GM12878 (cell line): Measurements from ENCODE around the gene SLC7A10. TPM values are rescaled to one million over a fixed set of nuclear protein-coding genes. Genes with fewer than 3 reads are reported as not detected.

Source experiments
- ATAC-seq: fragments of 200-7000 bp; cut with Tn5 transposase; 3 replicates; pipeline ENCODE4 v1.9.1; 2020; ENCODE audit warnings: mild to moderate bottlenecking, moderate library complexity
- BruUV-seq: library from RNA; stranded (reverse); fragments of 400-500 nt; replicated peaks from 2 replicates; lab custom pipeline; 2021; lab: Mats Ljungman, UMichigan
- CTCF ChIA-PET: fragments of 300-600 bp; sonication (Branson Sonifier 250); formaldehyde crosslinking; extraction: SDS; loops from one replicate; lab custom pipeline; 2021; ENCODE audit warnings: inconsistent platforms; lab: Yijun Ruan, JAX
- POLR2A ChIA-PET: fragments of 350-600 bp; formaldehyde crosslinking; extraction: SDS; loops from one replicate; lab custom pipeline; 2021; ENCODE audit warnings: inconsistent platforms; lab: Charles Lee
- RAD21 ChIA-PET: fragments of 300-600 bp; sonication (Branson Sonifier 250); formaldehyde crosslinking; loops from one replicate; lab custom pipeline; 2023; ENCODE audit warnings: antibody characterized with exemption; ENCODE audit not compliant: unreplicated experiment; lab: Charles Lee
- SMC1A ChIA-PET: fragments of 300-600 bp; sonication (Branson Sonifier 250); formaldehyde crosslinking; loops from one replicate; lab custom pipeline; 2023; ENCODE audit not compliant: unreplicated experiment, uncharacterized antibody; lab: Charles Lee
- DNase-seq: peaks from one replicate; pipeline ENCODE4 v3.0.0-alpha.2; 2011; ENCODE audit warnings: low read depth, low spot score
- FAIRE-seq: peaks from 3 replicates; lab custom pipeline; 2011; peaks lifted over from hg19 to GRCh38; lab: Jason Lieb, UNC
- H2AFZ ChIP-seq: 2 replicates; pipeline ENCODE4 v1.6.0; 2011; ENCODE audit warnings: low read depth, low read length, control low read depth; ENCODE audit not compliant: control insufficient read depth
- H3K27ac ChIP-seq: 2 replicates; pipeline ENCODE4 v1.5.1; 2011; ENCODE audit warnings: control low read depth; ENCODE audit not compliant: control insufficient read depth, insufficient read depth
- H3K27me3 ChIP-seq, 2 experiments: replicated peaks in 1 of 2; 2 replicates each; pipeline versions ENCODE4 v1.6.0 to v1.6.1; 2011; ENCODE audit warnings: low read length in 1 of 2; ENCODE audit not compliant: control insufficient read depth in 2 of 2, insufficient read depth in 2 of 2
- H3K36me3 ChIP-seq, 2 experiments: 2 replicates each; pipeline ENCODE4 v1.5.1; 2011; ENCODE audit warnings: low read length in 1 of 2; ENCODE audit not compliant: control insufficient read depth in 2 of 2, insufficient read depth in 2 of 2
- H3K4me1 ChIP-seq: 2 replicates; pipeline ENCODE4 v1.6.1; 2011; ENCODE audit warnings: mild to moderate bottlenecking, low read length, moderate library complexity, mixed read lengths; ENCODE audit not compliant: control insufficient read depth, insufficient read depth
- H3K4me2 ChIP-seq: 2 replicates; pipeline ENCODE4 v1.6.0; 2011; ENCODE audit warnings: control low read depth; ENCODE audit not compliant: control insufficient read depth, insufficient read depth
- H3K4me3 ChIP-seq: fragments of 200-600 bp; sonication (generic); 2 replicates; pipeline ENCODE4 v1.5.1; 2016
- H3K79me2 ChIP-seq: 2 replicates; pipeline ENCODE4 v1.6.0; 2011; ENCODE audit warnings: low read length; ENCODE audit not compliant: control insufficient read depth, insufficient read depth
- H3K9ac ChIP-seq: 2 replicates; pipeline ENCODE4 v1.8.0; 2011; ENCODE audit warnings: low read length, control low read depth, mixed read lengths; ENCODE audit not compliant: control insufficient read depth, insufficient read depth
- H3K9me3 ChIP-seq: replicated peaks from 3 replicates; pipeline ENCODE4 v1.5.1; 2011; ENCODE audit warnings: mild to moderate bottlenecking, low read length; ENCODE audit not compliant: control insufficient read depth, insufficient read depth
- H4K20me1 ChIP-seq: 2 replicates; pipeline ENCODE4 v1.6.0; 2011; ENCODE audit not compliant: control insufficient read depth, insufficient read depth
- BACH1 ChIP-seq: fragments of 450-650 bp; IDR thresholded peaks from 2 replicates; pipeline ENCODE4 v1.6.1; 2017; ENCODE audit warnings: mild to moderate bottlenecking, borderline replicate concordance
- BHLHE40 ChIP-seq, 2 experiments: fragments of 450-650 bp in 1 of 2; IDR thresholded peaks; 2 replicates each; pipeline ENCODE4 v1.6.1; 2011 to 2017; ENCODE audit warnings: low read depth in 2 of 2, borderline replicate concordance in 1 of 2, improper control_type of control experiment in 1 of 2, low read length in 1 of 2, mild to moderate bottlenecking in 1 of 2
- CTCF ChIP-seq, 3 experiments: IDR thresholded peaks in 2 of 3; conservative IDR thresholded peaks in 1 of 3; 2 replicates each; pipeline ENCODE4 v1.5.1; 2011; ENCODE audit warnings: low read depth in 3 of 3, low read length in 3 of 3, mild to moderate bottlenecking in 3 of 3, control low read depth in 2 of 3, moderate library complexity in 2 of 3, inconsistent platforms in 1 of 3, mixed read lengths in 1 of 3; ENCODE audit not compliant: control insufficient read depth in 2 of 3, insufficient read depth in 1 of 3; ENCODE audit errors: extremely low read depth in 1 of 3
- DPF2 ChIP-seq: fragments of 450-650 bp; IDR thresholded peaks from 2 replicates; pipeline ENCODE4 v1.6.1; 2017; ENCODE audit warnings: mild to moderate bottlenecking
- EP300 ChIP-seq, 2 experiments: fragments of 150-350 bp in 1 of 2; IDR thresholded peaks; 2 replicates each; pipeline ENCODE4 v1.6.1; 2011 to 2012; ENCODE audit warnings: low read depth in 2 of 2, low read length in 2 of 2, borderline replicate concordance in 1 of 2, improper control_type of control experiment in 1 of 2, inconsistent platforms in 1 of 2; ENCODE audit not compliant: control insufficient read depth in 1 of 2
- GATAD2B ChIP-seq: fragments of 450-650 bp; conservative IDR thresholded peaks from 2 replicates; pipeline ENCODE4 v1.6.1; 2017; ENCODE audit warnings: low read depth, mild to moderate bottlenecking, moderate library complexity
- IKZF1 ChIP-seq: fragments of 450-650 bp; conservative IDR thresholded peaks from 2 replicates; pipeline ENCODE4 v1.6.1; 2017; ENCODE audit warnings: antibody characterized with exemption, mild to moderate bottlenecking
- JUND ChIP-seq: IDR thresholded peaks from 2 replicates; pipeline ENCODE4 v1.6.1; 2012; ENCODE audit warnings: low read depth, mild to moderate bottlenecking, low read length, improper control_type of control experiment, moderate library complexity
- KLF5 ChIP-seq: fragments of 450-650 bp; IDR thresholded peaks from 2 replicates; pipeline ENCODE4 v1.6.1; 2014; ENCODE audit warnings: mild to moderate bottlenecking; ENCODE audit not compliant: partially characterized antibody
- MEF2B ChIP-seq: fragments of 450-650 bp; IDR thresholded peaks from 2 replicates; pipeline ENCODE4 v1.6.1; 2018; ENCODE audit warnings: mild to moderate bottlenecking, moderate library complexity; ENCODE audit not compliant: partially characterized antibody, poor library complexity, severe bottlenecking
- MXI1 ChIP-seq: fragments of 150-350 bp; IDR thresholded peaks from 2 replicates; pipeline ENCODE4 v1.6.1; 2011; ENCODE audit warnings: low read depth, mild to moderate bottlenecking, inconsistent platforms, low read length, improper control_type of control experiment
- NKRF ChIP-seq: fragments of 450-650 bp; conservative IDR thresholded peaks from 2 replicates; pipeline ENCODE4 v1.6.1; 2017; ENCODE audit warnings: mild to moderate bottlenecking, moderate library complexity
- RAD21 ChIP-seq: IDR thresholded peaks from 2 replicates; pipeline ENCODE4 v1.6.1; 2011; ENCODE audit warnings: mild to moderate bottlenecking, low read depth, low read length, moderate library complexity; ENCODE audit not compliant: insufficient read depth
- RFX5 ChIP-seq: IDR thresholded peaks from 2 replicates; pipeline ENCODE4 v1.6.1; 2011; ENCODE audit warnings: low read depth, low read length, improper control_type of control experiment
- SMARCA5 ChIP-seq: fragments of 450-650 bp; IDR thresholded peaks from 2 replicates; pipeline ENCODE4 v1.6.1; 2017; ENCODE audit warnings: mild to moderate bottlenecking
- SREBF1 ChIP-seq: IDR thresholded peaks from 2 replicates; pipeline ENCODE4 v1.6.1; 2012; ENCODE audit warnings: mild to moderate bottlenecking, low read length
- TBL1XR1 ChIP-seq: IDR thresholded peaks from 2 replicates; pipeline ENCODE4 v1.6.1; 2012; ENCODE audit warnings: low read depth, low read length, improper control_type of control experiment
- ZNF384 ChIP-seq: IDR thresholded peaks from 2 replicates; pipeline ENCODE4 v1.6.1; 2012; ENCODE audit warnings: low read depth, mild to moderate bottlenecking, low read length, improper control_type of control experiment, borderline replicate concordance
- WGBS: methylation state at CpG from one replicate; pipeline ENCODE4 v1.1.6; 2016; ENCODE audit warnings: low lambda C conversion rate; ENCODE audit not compliant: insufficient replicate concordance, insufficient coverage; ENCODE audit errors: missing lambda C conversion rate; 5-methylcytosine and 5-hydroxymethylcytosine counted together
- in situ Hi-C: fragments of 300-500 bp; cut with MboI; formaldehyde crosslinking; loops from 9 replicates; pipeline ENCODE4 v1.14.3; 2018; ENCODE audit warnings: mixed read lengths
- intact Hi-C: fragments of 100-400 bp; cut with micrococcal nuclease; formaldehyde crosslinking; loops from one replicate; pipeline ENCODE4 v1.14.2; 2022; ENCODE audit not compliant: unreplicated experiment
- polyA plus RNA-seq, 11 experiments: library from polyadenylated mRNA; depleted of rRNA in 4 of 11; unstranded in 6 of 11; stranded (reverse) in 5 of 11; fragments of >200 nt; fragmentation: Nextera tagmentation in 4 of 11; fragmentation: Illumina TruSeq in 1 of 11; extraction: Ambion mirVana in 4 of 11; extraction: Trizol in 1 of 11; gene quantifications; 1 replicate in 1 of 11; 2 replicates in 10 of 11; pipeline versions ENCODE4 v1.2.1 to v1.2.3, GENCODE V29; 2011 to 2016; ENCODE audit warnings: inconsistent platforms in 2 of 11, missing spikeins in 2 of 11, low read depth in 1 of 11
- total RNA-seq, 4 experiments: library from RNA; depleted of rRNA in 3 of 4; stranded (reverse); fragments of >200 nt in 3 of 4; fragmentation: Illumina TruSeq in 1 of 4; extraction: Trizol in 1 of 4; gene quantifications; 2 replicates each; pipeline versions ENCODE4 v1.2.1 to v1.2.3, GENCODE V29; 2013 to 2021

The SLC7A10 gene
- total and polyA plus RNA-seq, 10 of the 15 experiments (the other 5 are each of a cell fraction or from before 2014, with no cell fraction given), result not detected

DNA sequence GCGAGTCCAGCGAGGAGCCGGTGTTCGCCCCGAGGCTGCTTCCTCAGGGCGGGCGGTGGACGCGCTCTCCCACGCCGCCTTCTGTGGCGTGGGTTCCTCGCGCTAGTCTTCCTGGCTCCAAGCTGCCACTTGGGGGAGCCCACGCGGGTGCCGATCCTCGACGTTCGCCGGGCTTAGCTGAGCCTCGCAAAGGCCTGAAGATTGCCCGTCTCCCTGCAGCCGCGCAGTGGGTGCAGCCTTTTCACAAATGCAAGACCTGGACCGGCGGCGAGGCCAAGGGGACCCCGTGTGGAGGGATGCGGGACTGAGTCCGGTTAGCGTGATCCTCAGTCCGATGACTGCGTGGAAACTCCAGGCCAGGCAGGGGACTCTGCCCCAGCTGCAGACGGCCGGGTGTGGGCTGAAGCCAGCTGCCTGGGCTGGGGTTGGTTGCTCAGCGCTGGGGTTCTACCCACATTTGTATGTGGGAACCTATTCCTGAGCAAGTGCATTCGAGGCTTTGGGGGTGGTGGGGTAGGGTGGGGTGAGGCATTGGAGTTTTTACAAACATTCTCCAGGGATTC is 48.2 kb downstream of the SLC7A10 start:
- no peaks in the 10 kb centered on the region for H3K9me3 ChIP-seq
- H2AFZ ChIP-seq, result peak overlapping the region; percentile 37
- BruUV-seq, result no TSS peak
- SMC1A ChIA-PET, result interaction anchor here (0.5 to 2.2 kb wide), 6 partner anchors 13 to 204 kb away, joined by 3 to 8 read pairs (median 4); no protein-coding TSS in a partner anchor
- ATAC-seq, result peak; percentile 43
- H4K20me1 ChIP-seq, result no peaks in the 10 kb centered on the region
- POLR2A ChIA-PET, result interaction anchor here (0.6 to 2.6 kb wide), 3 partner anchors 14 to 98 kb away, joined by 3 to 9 read pairs (median 4); no protein-coding TSS in a partner anchor
- H3K27me3 ChIP-seq, result no peaks in the 10 kb centered on the region
- H3K36me3 ChIP-seq, result no peaks in the 10 kb centered on the region
- no peak for DNase-seq
- WGBS, result under 1% methylated on average over 33 of the region's 38 CpGs
- peak overlapping the region; percentile 83 for H3K4me2 ChIP-seq
- intact Hi-C loops, result loop anchor here (2.0 to 5.0 kb wide), 3 partner anchors 33 to 195 kb away; partner anchors contain the start of gene CEBPG
- RAD21 ChIA-PET, result interaction anchor here (1.0 to 1.7 kb wide), 4 partner anchors 43 to 197 kb away, joined by 3 to 9 read pairs (median 4); partner anchors contain the start of genes CEBPG and GPATCH1
- H3K27ac ChIP-seq, result no peak overlapping the region
- CTCF ChIA-PET, result interaction anchor here (0.8 to 5.9 kb wide), 9 partner anchors 8 to 206 kb away, joined by 3 to 25 read pairs (median 7); partner anchors contain the start of genes CEP89, FAAP24 and GPATCH1
- in situ Hi-C loops, result no loop called here
- FAIRE-seq, result no peak
- H3K4me3 ChIP-seq, result peak overlapping the region; percentile 55; the same call in 1 of the 2 replicates
- H3K79me2 ChIP-seq, result peaks cover 7% of the 10 kb centered on the region
- H3K9ac ChIP-seq, result no peak overlapping the region; the same call in 1 of the 2 replicates
- peaks cover 12% of the 10 kb centered on the region for H3K4me1 ChIP-seq
- peak; percentile 70 for TF ChIP-seq NKRF
- peak; percentile 97; the same call in 1 of the 2 replicates for TF ChIP-seq BACH1
- no peak for TF ChIP-seq EP300 (IDR thresholded peaks at IDR 0.05; ENCODE audit: borderline replicate concordance in 1 of 2, control insufficient read depth in 1 of 2, low read depth in 2 of 2, low read length in 2 of 2)
- TF ChIP-seq RAD21, result 0 out of 2 replicates have a peak, but pooled peaks have one; percentile 18
- TF ChIP-seq GATAD2B, result peak; percentile 97
- no peak for TF ChIP-seq KLF5
- TF ChIP-seq JUND, result no peak
- 0 out of 2 replicates have a peak, but pooled peaks have one; percentile 18 for TF ChIP-seq RFX5
- no peak for TF ChIP-seq TBL1XR1
- TF ChIP-seq SREBF1, result no peak
- peak; percentile 64; the same call in 1 of the 2 replicates for TF ChIP-seq IKZF1
- TF ChIP-seq MEF2B, result peak; percentile 40
- TF ChIP-seq BHLHE40 (IDR thresholded peaks at IDR 0.05; ENCODE audit: borderline replicate concordance in 1 of 2, low read depth in 2 of 2, low read length in 1 of 2), result peak in 1 of 2 experiments; percentile 50; a peak in 2 of 4 replicates
- TF ChIP-seq SMARCA5, result peak; percentile 53; the same call in 1 of the 2 replicates
- peak; percentile 30 to 48 (median 44); a peak in 4 of 6 replicates for TF ChIP-seq CTCF (IDR thresholded peaks at IDR 0.05 in 2 of 3, conservative IDR thresholded peaks at IDR 0.05 in 1 of 3; ENCODE audit: control insufficient read depth in 2 of 3, extremely low read depth in 1 of 3, insufficient read depth in 1 of 3, low read depth in 3 of 3, low read length in 3 of 3)
- peak; percentile 42; the same call in 1 of the 2 replicates for TF ChIP-seq MXI1
- peak; percentile 79; the same call in 1 of the 2 replicates for TF ChIP-seq DPF2
- TF ChIP-seq ZNF384, result no peak
